ENCODE results near the gene FAM171A1.
"Not testable (repeated sequence)": the region's sequence is repeated elsewhere in the genome, so short reads cannot be mapped to it uniquely, and the experiment has no call there.

Gene FAM171A1

DNA sequence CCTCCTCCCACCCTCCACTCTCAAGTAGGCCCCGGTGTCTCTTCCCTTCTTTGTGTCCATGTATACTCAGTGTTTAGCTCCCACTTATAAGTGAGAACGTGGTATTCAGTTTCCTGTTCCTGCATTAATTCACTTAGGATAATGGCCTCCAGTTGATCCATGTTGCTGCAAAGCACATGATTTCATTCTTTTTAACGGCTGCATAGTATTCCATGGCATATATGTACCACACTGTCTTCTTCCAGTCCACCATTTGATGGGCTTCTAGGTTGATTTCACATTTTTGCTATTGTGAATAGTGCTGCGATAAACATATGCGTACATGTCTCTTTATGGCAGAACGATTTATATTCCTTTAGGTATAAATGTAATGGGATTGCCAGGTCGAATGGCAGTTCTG lies 51.0 kb downstream of the FAM171A1 start:
- no peak for DNase-seq (ENCODE audit: low read depth, low spot score)

DNA sequence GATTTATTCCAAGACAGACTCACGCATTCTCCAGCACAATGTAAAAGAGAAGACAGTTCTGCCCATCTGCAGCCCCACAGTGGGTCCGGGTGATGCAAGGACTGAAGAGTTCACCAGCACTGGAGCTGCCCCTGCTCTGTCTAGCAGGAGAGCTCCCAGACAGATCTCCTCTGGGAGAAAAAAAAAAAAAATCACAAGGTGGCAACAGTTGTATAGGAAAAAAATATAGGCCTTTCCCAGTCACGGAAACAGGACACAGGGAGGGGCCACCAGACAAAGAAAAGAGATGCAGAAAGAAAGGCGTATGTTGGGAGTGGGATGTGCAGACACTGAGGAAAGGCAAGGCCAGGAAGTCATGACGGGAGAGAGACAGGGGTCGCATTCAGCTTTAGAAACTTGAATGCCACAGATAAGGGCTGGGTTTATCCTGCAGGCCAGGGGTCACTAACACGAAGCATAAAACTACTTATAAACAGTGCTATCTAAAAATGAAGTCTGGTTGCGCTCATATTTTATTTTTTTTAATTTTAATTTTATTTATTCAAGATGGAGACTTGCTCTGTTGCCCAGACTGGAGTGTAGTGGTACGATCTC lies 54.1 kb downstream of the FAM171A1 start:
- no peak for DNase-seq (ENCODE audit: low read depth, low spot score)

DNA sequence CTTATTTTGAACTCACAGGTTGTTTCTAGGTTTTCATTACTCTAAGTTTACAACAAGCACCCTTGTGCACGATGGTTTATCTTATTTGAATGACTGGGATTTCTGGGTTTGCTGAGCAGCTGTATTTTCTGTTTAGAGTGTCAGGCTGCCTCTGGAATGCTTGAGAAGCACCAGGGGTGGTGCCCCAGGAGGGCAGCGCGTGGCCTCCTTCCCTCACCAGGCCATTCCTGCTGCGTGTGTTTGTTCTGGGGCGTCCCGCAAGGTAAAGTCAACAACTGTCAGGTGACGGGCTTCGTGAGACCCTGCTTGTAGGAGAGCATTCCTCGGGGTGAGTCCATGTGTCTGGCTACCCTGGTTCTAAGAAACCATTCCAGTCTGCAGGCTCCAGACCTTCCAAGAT lies 54.9 kb downstream of the FAM171A1 start:
- DNase-seq (ENCODE audit: low read depth, low spot score), result no peak

DNA sequence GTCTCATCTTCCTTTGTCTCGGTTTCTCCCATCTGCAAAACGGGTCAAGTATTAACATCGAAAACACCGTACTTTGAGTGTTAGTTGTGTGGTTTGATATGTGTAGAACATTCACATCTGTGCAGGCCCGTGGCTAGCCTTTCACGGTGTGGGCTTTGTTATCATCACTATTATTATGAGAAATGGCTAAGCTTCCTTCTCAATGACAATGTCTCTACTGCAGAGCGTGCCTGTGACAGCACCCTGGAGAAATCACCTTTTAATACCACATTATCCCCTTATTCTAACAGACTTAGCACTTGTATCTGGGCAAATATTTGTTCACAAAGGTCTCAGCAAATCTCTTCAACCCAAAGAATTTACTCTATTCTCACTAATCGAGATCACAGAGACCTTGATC lies 55.8 kb downstream of the FAM171A1 start:
- DNase-seq (ENCODE audit: low read depth, low spot score), result no peak

DNA sequence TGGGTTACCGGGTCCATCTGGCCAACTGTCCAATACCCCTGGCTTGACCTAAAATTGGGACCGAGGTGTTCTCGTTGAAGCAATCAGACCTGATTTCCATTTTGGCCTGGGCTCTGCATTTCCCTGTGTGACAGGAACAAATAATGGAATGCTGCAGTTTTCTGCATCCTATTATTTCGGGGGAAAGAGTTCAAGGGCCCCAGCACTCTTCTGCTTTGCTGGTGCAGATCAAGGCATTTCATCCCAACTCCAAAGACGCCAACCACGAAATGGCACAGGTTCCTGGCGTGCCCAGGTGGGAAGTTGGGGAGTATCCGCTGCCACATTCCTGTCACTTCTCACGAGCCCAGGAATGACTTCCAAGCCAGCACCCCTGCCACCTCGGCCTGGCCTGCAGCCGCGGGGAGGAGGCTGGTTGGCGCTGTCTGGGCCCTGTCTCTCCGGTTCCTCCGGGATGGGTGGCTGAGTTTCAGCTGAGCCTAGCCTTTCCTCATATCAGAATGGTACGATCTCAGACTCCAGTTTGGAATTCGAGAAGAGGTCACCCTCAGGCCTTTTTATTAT lies 56.5 kb downstream of the FAM171A1 start:
- DNase-seq (ENCODE audit: low read depth, low spot score), result no peak

DNA sequence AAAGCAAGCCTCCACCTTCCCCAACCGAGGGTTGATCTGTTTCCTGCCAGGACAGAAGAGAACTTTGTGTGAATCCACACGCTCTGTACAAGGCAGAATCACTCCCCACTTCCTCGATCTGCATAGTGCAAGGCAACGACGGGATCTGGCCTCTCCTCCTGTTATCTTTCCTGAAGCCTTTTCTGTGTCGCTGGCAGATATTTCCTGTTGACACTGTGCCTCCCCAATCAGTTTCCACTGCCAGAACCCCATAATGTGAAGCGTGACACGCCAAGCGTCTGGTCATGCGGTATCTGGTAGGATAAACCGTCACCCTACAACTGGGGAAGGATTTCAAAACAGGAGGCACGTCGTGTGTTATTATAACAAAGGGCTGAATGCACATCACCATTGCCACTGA lies 57.2 kb downstream of the FAM171A1 start:
- peak; percentile 57 for DNase-seq (ENCODE audit: low read depth, low spot score)

DNA sequence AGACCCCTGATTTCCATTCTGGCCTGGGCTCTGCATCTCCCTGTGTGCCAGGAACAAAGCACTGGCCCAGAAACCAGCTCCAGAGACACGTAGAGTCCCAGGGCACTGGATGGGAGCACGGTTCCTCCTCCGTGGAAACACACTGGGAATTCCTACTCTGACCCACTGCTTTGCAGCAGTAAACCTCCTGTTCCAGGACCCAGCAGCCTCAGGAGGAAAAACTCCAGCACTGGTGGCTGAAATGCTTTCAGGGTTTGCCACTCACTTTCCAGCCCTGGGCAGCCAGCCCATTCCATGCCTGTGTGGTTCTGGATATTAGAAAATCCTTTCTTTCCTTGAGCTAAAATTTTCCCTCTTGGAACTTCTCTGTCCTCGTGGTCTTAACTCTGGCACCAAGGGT lies 58.0 kb downstream of the FAM171A1 start:
- no peak for DNase-seq (ENCODE audit: low read depth, low spot score)

DNA sequence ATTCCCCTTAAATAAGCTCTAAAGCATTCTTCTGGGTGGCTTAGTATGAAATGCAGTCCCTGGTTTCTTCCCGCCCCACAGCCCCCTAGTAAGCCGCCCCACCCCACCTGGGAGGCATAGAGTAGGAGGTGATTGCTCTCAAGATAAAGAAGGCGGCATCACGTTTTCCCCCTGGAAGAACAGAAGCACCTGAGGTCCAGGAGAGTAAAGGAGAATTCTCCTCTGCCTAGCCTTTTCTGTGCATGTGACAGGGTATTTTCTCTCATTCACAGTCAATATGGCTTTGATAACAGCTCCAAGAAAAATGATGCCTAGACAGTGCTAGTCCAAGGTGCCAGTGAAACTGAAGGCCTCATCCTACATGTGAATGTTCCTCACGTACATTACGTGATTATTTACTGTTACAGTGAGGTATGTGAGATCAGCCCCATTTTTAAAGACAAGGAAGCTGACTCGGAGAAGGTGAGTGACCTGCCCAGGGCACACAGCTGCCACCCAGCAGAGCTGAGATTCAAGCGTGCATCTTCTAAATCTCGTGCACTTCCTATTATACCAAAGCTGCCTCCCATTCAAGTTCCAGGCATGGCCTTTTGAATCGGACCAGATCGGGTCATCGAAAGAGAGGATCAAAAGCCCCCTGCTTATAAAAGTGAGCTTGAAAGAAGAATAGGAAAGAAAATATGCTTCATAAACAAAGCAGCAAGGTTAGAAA lies 59.4 kb downstream of the FAM171A1 start:
- DNase-seq (ENCODE audit: low read depth, low spot score), result no peak

DNA sequence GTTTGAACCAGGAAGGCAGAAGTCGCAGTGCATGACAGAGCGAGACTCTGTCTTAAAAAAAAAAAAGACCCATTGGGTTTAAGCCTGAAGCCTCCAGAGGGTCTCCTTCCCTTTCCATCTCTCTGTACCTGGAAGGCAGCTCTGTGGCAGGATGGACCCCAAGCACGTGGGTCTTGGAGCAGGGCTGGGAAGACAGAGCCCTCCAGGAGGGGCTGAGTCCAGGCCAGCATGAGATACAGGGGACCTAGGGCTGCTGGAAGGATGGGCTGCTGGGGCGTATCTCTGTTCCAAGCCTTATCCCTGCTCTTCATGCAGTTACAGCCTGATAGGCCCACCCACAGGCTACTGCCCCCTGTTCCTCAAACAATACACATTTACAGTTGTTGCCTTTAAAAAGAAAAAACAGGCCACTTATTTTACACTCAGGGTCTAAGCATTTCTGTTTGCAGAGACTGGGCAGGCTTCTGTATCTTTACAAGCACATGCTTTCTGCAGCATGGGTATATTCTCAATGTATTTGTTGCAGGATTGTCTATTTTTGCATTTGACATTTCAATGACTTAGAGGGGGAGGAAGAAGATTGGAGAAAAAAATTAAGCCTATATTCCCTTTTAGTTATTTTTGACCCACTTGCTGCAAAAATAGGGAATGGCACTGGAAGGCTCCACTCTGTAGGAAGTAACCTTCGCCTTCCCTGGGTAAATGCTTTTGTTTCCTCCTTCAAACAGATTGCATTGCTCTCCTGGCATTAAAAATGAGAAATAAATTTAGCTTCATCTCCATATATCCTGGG lies 60.1 kb downstream of the FAM171A1 start:
- DNase-seq (ENCODE audit: low read depth, low spot score), result no peak

DNA sequence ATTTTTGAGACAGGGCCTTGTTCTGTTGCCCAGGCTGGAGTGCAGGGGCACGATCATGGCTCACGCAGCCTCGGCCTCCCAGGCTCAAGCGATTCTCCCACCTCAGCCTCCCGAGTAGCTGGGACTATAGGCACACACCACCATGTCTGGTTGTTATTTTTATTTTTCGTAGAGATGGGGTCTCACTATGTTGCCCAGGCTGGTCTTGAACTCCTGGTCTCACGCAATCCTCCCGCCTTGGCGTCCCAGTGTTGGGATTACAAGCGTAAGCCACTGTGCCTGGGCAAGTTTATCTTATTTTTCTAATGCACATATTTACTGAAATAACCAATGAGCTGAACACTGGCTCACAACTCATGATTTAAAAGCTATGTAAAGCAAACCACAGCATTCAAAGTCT lies 61.9 kb downstream of the FAM171A1 start:
- DNase-seq (ENCODE audit: low read depth, low spot score), result no peak

DNA sequence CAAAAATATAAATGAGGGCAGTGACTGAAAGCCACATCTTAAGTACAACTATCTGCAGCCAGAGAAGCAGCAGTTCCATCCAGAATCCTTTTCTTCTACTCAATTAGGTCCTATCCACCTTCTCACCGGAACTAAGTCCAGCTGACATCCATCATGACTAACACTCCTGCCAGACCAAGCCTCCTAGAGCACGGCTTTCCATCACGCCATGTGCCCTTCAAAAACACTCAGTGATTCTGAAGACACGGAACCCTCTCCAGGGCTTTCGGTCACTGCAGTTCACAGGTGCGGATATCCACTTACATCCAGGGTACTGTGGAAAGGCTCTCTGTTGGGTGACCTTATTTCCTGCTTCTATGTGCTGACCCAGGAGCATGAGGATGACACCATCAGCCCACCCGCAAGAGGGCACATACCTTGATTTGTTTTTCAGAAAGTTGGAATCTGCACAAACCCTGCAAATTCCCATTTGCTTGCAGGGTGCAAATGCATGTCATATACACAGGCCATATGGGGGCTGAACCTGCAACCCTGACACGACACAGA lies 64.3 kb downstream of the FAM171A1 start:
- no peak for DNase-seq (ENCODE audit: low read depth, low spot score)

DNA sequence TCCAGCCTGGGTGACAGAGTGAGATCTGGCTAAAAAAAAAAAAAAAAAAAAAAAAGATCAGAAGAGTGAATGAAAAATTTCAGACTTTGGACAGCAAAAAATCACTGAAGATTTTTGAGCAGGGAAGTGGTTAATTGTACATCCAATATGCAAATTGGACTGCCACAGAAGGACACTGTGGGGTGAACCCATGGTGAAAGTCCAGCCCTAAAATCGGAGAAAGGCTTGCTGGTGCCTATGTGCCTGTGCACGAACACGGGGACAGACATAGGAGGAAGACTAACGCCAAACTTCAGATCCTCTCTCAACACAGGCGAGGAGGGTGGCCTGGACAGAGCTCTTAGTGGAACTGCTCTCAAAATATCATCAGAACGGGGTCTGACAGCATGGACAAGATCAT lies 65.5 kb downstream of the FAM171A1 start:
- no peak for DNase-seq (ENCODE audit: low read depth, low spot score)

DNA sequence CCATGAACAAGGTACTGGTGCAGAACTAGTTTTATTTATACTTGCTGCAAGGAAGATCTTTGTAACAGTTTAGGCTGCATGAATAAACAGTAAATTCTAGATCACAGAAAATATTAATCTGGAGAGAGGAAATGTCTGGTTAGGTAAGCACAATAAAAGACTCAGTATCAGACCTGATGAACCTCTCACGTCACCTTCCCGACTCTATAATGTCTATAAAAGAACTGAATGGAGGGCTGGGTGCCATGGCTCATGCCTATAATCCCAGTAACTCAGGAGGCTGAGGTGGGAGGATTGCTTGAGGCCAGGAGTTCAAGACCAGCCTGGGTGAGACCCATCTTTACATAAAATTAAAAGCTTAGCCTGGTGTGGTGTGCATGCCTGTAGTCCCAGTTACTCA lies 65.9 kb downstream of the FAM171A1 start:
- DNase-seq (ENCODE audit: low read depth, low spot score), result no peak

DNA sequence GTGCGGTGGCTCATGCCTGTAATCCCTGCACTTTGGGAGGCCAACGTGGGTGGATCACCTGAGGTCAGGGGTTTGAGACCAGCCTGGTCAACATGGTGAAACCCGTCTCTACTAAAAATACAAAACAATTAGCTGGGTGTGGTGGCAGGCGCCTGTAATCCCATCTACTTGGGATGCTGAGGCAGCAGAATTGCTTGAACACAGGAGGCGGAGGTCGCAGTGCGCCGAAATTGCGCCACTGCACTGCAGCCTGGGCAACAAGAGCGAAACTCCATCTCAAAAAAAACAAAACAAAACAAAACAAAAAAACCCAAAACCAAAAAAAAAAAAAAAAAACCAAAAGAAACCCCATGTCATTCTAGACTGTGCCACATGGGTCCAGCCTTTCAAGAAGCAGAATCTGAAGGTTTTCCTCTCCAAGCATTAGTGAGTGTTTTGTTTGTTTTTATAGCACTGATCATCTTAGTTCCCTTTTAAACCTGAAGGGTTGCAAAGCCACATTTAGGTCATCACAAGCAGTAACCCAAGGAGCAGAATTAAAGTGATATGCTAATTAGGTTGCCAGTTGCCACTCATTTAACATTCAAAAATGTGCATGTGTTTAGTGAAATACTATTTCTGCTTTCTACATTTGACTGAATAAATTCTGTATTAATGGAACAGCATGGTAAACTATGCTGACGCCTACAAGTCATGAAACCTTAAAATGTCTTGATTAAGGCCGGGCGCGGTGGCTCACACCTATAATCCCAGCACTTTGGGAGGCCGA lies 68.7 kb downstream of the FAM171A1 start:
- not testable (repeated sequence) for DNase-seq (ENCODE audit: low read depth, low spot score)

DNA sequence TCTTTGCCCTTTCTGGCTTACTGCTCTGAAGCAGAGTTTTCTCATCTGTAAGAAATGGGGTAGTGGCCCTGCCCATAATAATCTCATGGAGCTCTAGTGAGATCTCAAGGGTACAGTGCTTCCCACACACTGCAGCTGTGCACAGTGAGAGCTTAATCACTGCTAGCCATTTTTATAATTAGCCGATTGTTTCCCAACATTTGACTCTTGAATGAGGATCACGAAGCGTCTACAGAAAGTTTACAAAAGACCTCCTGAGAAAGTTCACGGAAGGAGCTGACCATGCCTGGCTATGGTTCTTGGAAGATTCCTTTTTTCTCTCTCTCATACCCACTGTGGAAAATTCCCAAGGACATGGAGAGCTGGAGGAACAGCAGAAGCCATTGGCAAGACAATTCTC lies 70.4 kb downstream of the FAM171A1 start:
- no peak for DNase-seq (ENCODE audit: low read depth, low spot score)

DNA sequence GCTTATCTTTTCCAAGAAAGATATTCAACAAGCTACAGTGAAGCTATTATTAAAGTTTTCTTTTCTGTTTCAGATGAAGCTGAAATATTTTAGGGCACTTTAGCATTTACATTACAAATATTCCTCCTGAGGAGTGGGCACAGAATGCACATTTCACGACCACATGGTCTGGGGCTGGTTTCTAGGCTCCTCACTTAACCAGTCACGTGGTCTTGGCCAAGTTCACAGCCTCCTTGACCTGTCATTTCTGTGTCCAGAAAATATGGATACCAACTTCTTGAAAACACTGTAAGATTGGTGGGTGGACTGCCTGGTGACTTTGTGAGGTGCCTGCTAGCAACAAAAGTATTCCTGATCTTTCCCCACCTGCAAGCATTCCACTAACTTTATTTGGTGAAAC lies 70.9 kb downstream of the FAM171A1 start:
- no peak for DNase-seq (ENCODE audit: low read depth, low spot score)

DNA sequence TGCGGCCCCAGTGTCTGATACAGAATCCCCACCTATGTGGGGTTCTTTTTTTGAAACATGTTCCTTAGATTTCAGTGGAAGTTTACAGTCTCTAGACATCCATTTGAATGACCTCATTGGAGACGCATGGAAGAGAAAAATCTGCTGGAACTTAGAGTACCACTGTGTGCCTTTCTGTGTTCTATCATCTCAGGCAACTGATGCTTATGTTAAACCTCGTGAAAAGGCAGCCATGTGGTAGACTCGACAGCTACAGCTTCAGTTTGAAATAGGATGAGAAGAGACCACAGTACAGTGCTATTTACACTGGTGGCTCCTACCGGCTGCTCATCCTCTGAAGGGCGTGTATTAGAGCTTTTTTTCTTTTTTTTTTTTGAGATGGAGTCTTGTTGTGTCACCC lies 74.4 kb downstream of the FAM171A1 start:
- DNase-seq (ENCODE audit: low read depth, low spot score), result no peak

DNA sequence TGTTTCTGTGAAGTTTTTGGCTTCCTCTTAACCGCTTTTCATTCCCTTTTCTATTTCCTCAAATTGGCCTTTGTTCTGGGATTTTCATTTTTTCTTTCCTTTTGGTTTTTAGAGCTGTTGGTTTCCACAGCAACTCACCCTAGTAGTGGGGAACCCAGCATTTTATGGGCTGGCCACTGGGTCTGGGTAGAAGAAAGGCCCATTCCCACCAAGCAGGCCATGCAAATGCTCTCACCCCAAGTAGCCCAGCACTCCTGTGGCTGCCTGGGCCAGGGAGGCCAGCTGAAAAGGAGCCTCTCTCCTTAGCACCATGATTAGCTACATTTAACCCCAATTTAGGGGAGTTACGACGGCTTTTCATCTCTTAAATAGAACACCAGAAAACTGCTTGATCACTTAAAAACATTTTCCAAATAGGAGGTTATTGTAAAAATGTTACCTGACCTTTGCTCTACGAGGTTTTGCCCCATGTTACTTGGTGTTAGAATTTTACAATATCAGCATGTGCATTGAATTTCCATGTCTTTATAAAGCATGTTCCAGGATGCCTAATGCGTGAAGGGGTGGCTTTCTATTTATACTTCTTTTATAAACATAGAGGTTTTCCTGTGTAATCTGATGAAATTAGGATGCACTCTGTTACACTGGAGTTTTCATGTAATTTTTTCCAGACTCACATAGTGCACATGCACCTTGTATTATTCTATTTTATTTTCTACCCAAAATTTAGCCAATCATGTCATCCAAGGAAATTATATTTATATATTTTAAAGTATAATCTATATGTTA lies 75.4 kb downstream of the FAM171A1 start:
- DNase-seq (ENCODE audit: low read depth, low spot score), result no peak

DNA sequence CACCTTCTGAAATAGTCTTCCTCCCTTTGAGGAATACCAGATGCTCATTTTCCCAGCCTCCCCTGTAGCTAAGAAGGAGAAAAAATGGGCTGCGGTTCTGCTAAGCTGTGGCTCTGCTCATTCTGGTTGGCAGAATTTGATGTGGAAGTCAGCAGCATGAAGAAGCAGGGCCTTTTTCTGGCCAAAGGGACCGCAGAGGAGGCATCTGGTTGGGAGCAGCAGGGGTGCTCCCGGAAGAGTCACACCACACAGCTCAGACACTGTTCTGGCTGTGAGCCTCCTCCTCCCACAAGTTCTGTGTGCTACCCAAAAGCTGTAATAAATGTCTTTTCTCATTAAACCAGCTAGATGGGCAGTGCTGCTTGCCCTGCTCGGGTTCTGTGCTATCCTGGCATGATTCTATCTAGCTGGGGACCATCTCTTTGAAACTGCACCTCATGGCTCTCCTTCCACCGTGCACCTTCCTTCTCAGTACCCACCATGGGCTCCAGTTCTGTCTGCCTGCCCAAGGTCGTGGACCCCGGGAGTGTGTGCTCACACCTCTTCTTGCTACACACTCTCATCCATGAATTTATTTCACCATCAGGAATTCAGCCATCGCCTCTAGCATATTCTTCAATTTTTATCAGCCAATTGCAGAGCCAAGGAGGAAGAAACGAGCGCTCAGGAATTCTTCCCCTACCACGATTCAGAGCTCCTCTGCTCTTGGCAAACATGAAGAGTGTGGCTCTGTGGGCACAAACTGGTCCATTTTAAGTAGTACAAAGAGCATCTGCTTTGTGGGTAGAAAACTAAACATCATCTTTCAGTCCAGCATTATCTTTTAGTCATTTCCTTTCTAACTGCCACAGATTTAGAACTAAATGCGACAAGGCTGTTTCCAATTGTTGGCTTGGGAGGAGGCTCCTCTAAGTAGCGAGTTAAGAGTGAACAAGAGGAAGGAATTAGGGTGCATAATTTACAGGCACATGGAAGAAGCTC lies 76.9 kb downstream of the FAM171A1 start:
- no peak for DNase-seq (ENCODE audit: low read depth, low spot score)

DNA sequence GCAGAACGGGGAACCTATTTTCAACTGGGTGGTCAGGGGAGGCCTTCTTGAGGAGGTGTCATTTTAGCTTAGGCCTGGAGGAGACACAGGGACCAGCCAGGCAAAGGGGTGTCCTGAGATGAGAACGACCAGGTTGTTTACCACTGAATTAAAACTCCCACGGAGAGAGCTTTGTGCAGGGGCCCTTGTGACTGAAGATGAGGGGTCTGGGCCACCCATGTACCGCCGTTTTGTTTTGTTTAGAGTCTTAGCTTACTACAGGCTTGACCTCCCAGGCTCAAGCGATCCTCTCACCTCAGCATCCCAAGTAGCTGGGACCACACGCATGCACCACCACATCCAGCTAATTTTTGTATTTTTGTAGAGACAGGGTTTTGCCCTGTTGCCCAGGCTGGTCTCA lies 80.4 kb downstream of the FAM171A1 start:
- DNase-seq (ENCODE audit: low read depth, low spot score), result no peak

Data from ELF-1 (cell line).